Activated CD8-positive, alpha-beta memory T cell treated with anti-CD3 and anti-CD28 coated beads, Interleukin-2, amount 50 U/mL, for 4 hours (primary cell): ENCODE measurements around the gene TRAPPC5.
"Not testable (repeated sequence)": the region's sequence is repeated elsewhere in the genome, so short reads cannot be mapped to it uniquely, and the experiment has no call there.

Experiments
- DNase-seq: peaks from one replicate; pipeline ENCODE4 v3.0.0-alpha.2; 2020

TRAPPC5 gene

GRCh38 chr19:7680606-7681339, at the start of gene TRAPPC5:
TSS of gene TRAPPC5 (plus strand) at chr19:7680833. CDS start at chr19:7682254, 1,421 bp downstream.
- peak; percentile 89 for DNase-seq

- DNase-seq = no peak
Observed at GRCh38 chr19:7631577-7631976, 49.1 kb upstream of the TRAPPC5 start.

- DNase-seq = no peak
Observed at GRCh38 chr19:7632340-7633203, 48.1 kb upstream of the TRAPPC5 start.

- DNase-seq = no peak
Observed at GRCh38 chr19:7633698-7634097, 46.9 kb upstream of the TRAPPC5 start, which contains the start of gene PCP2. TSS of gene PCP2 (minus strand) at chr19:7633719. CDS start at chr19:7633457, 262 bp downstream.

GRCh38 chr19:7635670-7636069, 45.0 kb upstream of the TRAPPC5 start:
- DNase-seq = no peak

GRCh38 chr19:7636317-7636690, 44.3 kb upstream of the TRAPPC5 start:
- no peak for DNase-seq

- peak; percentile 93 for DNase-seq
Observed at GRCh38 chr19:7636691-7637373, 43.8 kb upstream of the TRAPPC5 start, which contains the start of gene STXBP2. TSS of gene STXBP2 (plus strand) at chr19:7637110. CDS start at chr19:7637150, 40 bp downstream.

- DNase-seq = no peak
Observed at GRCh38 chr19:7637374-7638256, 43.0 kb upstream of the TRAPPC5 start.

- no peak for DNase-seq
Observed at GRCh38 chr19:7638802-7639465, 41.7 kb upstream of the TRAPPC5 start.

- no peak for DNase-seq
Observed at GRCh38 chr19:7639863-7640348, 40.7 kb upstream of the TRAPPC5 start.

GRCh38 chr19:7640803-7641202, 39.8 kb upstream of the TRAPPC5 start:
- no peak for DNase-seq

GRCh38 chr19:7641290-7642276, 39.0 kb upstream of the TRAPPC5 start:
- DNase-seq = no peak

- DNase-seq = no peak
Observed at GRCh38 chr19:7642295-7643030, 38.2 kb upstream of the TRAPPC5 start.

- DNase-seq = no peak
Observed at GRCh38 chr19:7643031-7643415, 37.6 kb upstream of the TRAPPC5 start.

GRCh38 chr19:7643629-7644549, 36.7 kb upstream of the TRAPPC5 start:
- not testable (repeated sequence) for DNase-seq

GRCh38 chr19:7644550-7644877, 36.1 kb upstream of the TRAPPC5 start:
- DNase-seq = no peak

GRCh38 chr19:7645163-7645562, 35.5 kb upstream of the TRAPPC5 start:
- no peak for DNase-seq

GRCh38 chr19:7645656-7646425, 34.8 kb upstream of the TRAPPC5 start:
- no peak for DNase-seq
